Smooth muscle cell (in vitro differentiated cells): ENCODE results near the gene STRIP1. TPM values are rescaled to one million over a fixed set of nuclear protein-coding genes. Genes with fewer than 3 reads are reported as not detected.
"Not testable (repeated sequence)": the region's sequence is repeated elsewhere in the genome, so short reads cannot be mapped to it uniquely, and the experiment has no call there.

Source experiments
- DNase-seq: peaks from one replicate; lab custom pipeline; 2025; ENCODE audit not compliant: unreplicated experiment; lab: John Stamatoyannopoulos, UW
- H2AFZ ChIP-seq: fragments of 200-600 bp; sonication (generic); 2 replicates; pipeline ENCODE4 v1.6.0; 2016; ENCODE audit warnings: antibody characterized with exemption, low read depth, mild to moderate bottlenecking
- H3F3A ChIP-seq: fragments of 200-600 bp; sonication (generic); 2 replicates; pipeline ENCODE4 v1.6.0; 2017; ENCODE audit warnings: antibody characterized with exemption, low read depth
- H3K27ac ChIP-seq: fragments of 200-600 bp; sonication (generic); 2 replicates; pipeline ENCODE4 v1.5.1; 2016; ENCODE audit warnings: low read depth, mild to moderate bottlenecking
- H3K27me3 ChIP-seq: fragments of 200-600 bp; sonication (generic); 2 replicates; pipeline ENCODE4 v1.6.1; 2016; ENCODE audit warnings: low read depth, mild to moderate bottlenecking
- H3K36me3 ChIP-seq: fragments of 200-600 bp; sonication (generic); 2 replicates; pipeline ENCODE4 v1.5.1; 2016; ENCODE audit warnings: low read depth
- H3K4me1 ChIP-seq: fragments of 200-600 bp; sonication (generic); 2 replicates; pipeline ENCODE4 v1.5.1; 2016; ENCODE audit warnings: low read depth
- H3K4me2 ChIP-seq: fragments of 200-600 bp; sonication (generic); 2 replicates; pipeline ENCODE4 v1.6.0; 2016; ENCODE audit warnings: mild to moderate bottlenecking
- H3K4me3 ChIP-seq: fragments of 200-600 bp; sonication (generic); 2 replicates; pipeline ENCODE4 v1.5.1; 2016; ENCODE audit warnings: mild to moderate bottlenecking
- H3K79me2 ChIP-seq: fragments of 200-600 bp; sonication (generic); 2 replicates; pipeline ENCODE4 v1.6.0; 2016; ENCODE audit warnings: low read depth, mild to moderate bottlenecking
- H3K9ac ChIP-seq: fragments of 200-600 bp; sonication (generic); 2 replicates; pipeline ENCODE4 v1.6.0; 2016; ENCODE audit warnings: low read depth
- H3K9me3 ChIP-seq: fragments of 200-600 bp; sonication (generic); replicated peaks from 2 replicates; pipeline ENCODE4 v1.5.1; 2016; ENCODE audit warnings: low read depth
- H4K20me1 ChIP-seq: fragments of 200-600 bp; sonication (generic); 2 replicates; pipeline ENCODE4 v1.6.0; 2016; ENCODE audit warnings: low read depth
- CTCF ChIP-seq: fragments of 200-600 bp; sonication (generic); IDR thresholded peaks from 2 replicates; pipeline ENCODE4 v1.5.1; 2017; ENCODE audit warnings: borderline replicate concordance, mild to moderate bottlenecking, antibody characterized with exemption; ENCODE audit not compliant: insufficient read depth, poor library complexity, severe bottlenecking
- WGBS: methylation state at CpG from one replicate; pipeline ENCODE4 v1.1.7; 2016; ENCODE audit warnings: low lambda C conversion rate; 5-methylcytosine and 5-hydroxymethylcytosine counted together
- polyA plus RNA-seq: library from polyadenylated mRNA; unstranded; fragments of >200 nt; fragmentation: Nextera tagmentation; extraction: Ambion mirVana; gene quantifications from 2 replicates; pipeline ENCODE4 v1.2.1, GENCODE V29; 2016
- total RNA-seq: library from RNA; depleted of rRNA; stranded (reverse); fragments of >200 nt; gene quantifications from 2 replicates; pipeline ENCODE4 v1.2.3, GENCODE V29; 2014

STRIP1 gene
- total and polyA plus RNA-seq, 2 experiments from 2014 or later = 22.5 to 31.2 TPM

DNA sequence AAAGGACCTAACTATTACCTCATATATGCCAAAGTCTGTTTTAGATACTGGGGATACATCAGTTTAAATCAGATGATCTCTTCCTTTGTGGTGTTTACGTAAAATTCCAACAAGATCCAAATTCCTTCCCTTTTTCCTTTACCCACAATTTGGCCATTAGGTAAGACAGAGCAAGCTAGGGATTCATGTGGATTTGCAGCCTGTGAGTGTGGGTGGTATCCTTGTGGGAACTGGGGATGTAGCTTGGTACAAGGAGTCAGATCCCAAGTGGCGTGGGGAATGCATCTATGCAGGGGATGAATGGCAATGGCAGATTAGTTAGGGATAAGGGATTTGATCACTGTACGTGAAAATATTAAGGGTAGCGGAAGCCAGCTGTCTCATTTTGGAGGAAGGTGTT is 9.8 kb upstream of the STRIP1 start:
- Histone ChIP-seq H3K4me1 (no peaks in the 10 kb centered on the region), H3K79me2 (no peaks in the 10 kb centered on the region), H3K27me3 (no peaks in the 10 kb centered on the region), H3K36me3 (peaks cover 28% of the 10 kb centered on the region), H2AFZ (no peak overlapping the region), H3F3A (peaks cover 47% of the 10 kb centered on the region), H3K9me3 (no peaks in the 10 kb centered on the region), H3K9ac (no peak overlapping the region), H3K27ac (no peak overlapping the region), H4K20me1 (peaks cover 4% of the 10 kb centered on the region), H3K4me2 (no peak overlapping the region), H3K4me3 (no peak overlapping the region)
- TF ChIP-seq CTCF = no peak
- WGBS = 82% methylated on average over 4 of the region's 4 CpGs
- no peak for DNase-seq

GRCh38 chr1:110030687-110031086 is 3.7 kb upstream of the STRIP1 start:
- not testable (repeated sequence) for H3F3A ChIP-seq, H3K27me3 ChIP-seq, H3K36me3 ChIP-seq, H4K20me1 ChIP-seq, DNase-seq, H3K4me1 ChIP-seq, H3K4me3 ChIP-seq, H3K79me2 ChIP-seq, H3K9me3 ChIP-seq, H3K9ac ChIP-seq, H3K4me2 ChIP-seq, H2AFZ ChIP-seq, H3K27ac ChIP-seq
- WGBS = 91% methylated on average over 4 of the region's 4 CpGs

GRCh38 chr1:110032327-110032726 is 2.1 kb upstream of the STRIP1 start:
- H3K4me2 ChIP-seq = no peak overlapping the region
- H3K9ac ChIP-seq = no peak overlapping the region
- H3K36me3 ChIP-seq = no peaks in the 10 kb centered on the region
- no peaks in the 10 kb centered on the region for H3F3A ChIP-seq
- peaks cover 21% of the 10 kb centered on the region for H3K79me2 ChIP-seq
- 93% methylated on average over 2 of the region's 2 CpGs for WGBS
- H3K27me3 ChIP-seq = no peaks in the 10 kb centered on the region
- no peaks in the 10 kb centered on the region for H3K9me3 ChIP-seq
- H3K4me1 ChIP-seq = peaks cover 8% of the 10 kb centered on the region
- H2AFZ ChIP-seq = no peak overlapping the region
- DNase-seq = no peak
- no peak overlapping the region for H3K4me3 ChIP-seq
- H3K27ac ChIP-seq = no peak overlapping the region
- H4K20me1 ChIP-seq = peaks cover 22% of the 10 kb centered on the region
- TF ChIP-seq CTCF = no peak

- H2AFZ ChIP-seq = peak overlapping the region; percentile 73
- H3K79me2 ChIP-seq = peaks cover 22% of the 10 kb centered on the region
- peaks cover 26% of the 10 kb centered on the region for H4K20me1 ChIP-seq
- H3K27me3 ChIP-seq = no peaks in the 10 kb centered on the region
- H3K4me1 ChIP-seq = peaks cover 8% of the 10 kb centered on the region
- no peak overlapping the region for H3K27ac ChIP-seq
- TF ChIP-seq CTCF = no peak
- H3K9ac ChIP-seq = no peak overlapping the region
- no peaks in the 10 kb centered on the region for H3F3A ChIP-seq
- 92% methylated on average over 5 of the region's 5 CpGs for WGBS
- H3K4me2 ChIP-seq = no peak overlapping the region
- no peak overlapping the region for H3K4me3 ChIP-seq
- no peaks in the 10 kb centered on the region for H3K9me3 ChIP-seq
- no peak for DNase-seq
- H3K36me3 ChIP-seq = no peaks in the 10 kb centered on the region
These were observed 1.0 kb upstream of the STRIP1 start for GRCh38 chr1:110033421-110033820.
